GM12878 (cell line): Measurements from ENCODE around the gene PDE11A. TPM values are rescaled to one million over a fixed set of nuclear protein-coding genes. Genes with fewer than 3 reads are reported as not detected.

Experiments
- ATAC-seq: fragments of 200-7000 bp; cut with Tn5 transposase; 3 replicates; pipeline ENCODE4 v1.9.1; 2020; ENCODE audit warnings: mild to moderate bottlenecking, moderate library complexity
- BruUV-seq: library from RNA; stranded (reverse); fragments of 400-500 nt; replicated peaks from 2 replicates; lab custom pipeline; 2021; lab: Mats Ljungman, UMichigan
- CTCF ChIA-PET: fragments of 300-600 bp; sonication (Branson Sonifier 250); formaldehyde crosslinking; extraction: SDS; loops from one replicate; lab custom pipeline; 2021; ENCODE audit warnings: inconsistent platforms; lab: Yijun Ruan, JAX
- POLR2A ChIA-PET: fragments of 350-600 bp; formaldehyde crosslinking; extraction: SDS; loops from one replicate; lab custom pipeline; 2021; ENCODE audit warnings: inconsistent platforms; lab: Charles Lee
- RAD21 ChIA-PET: fragments of 300-600 bp; sonication (Branson Sonifier 250); formaldehyde crosslinking; loops from one replicate; lab custom pipeline; 2023; ENCODE audit warnings: antibody characterized with exemption; ENCODE audit not compliant: unreplicated experiment; lab: Charles Lee
- SMC1A ChIA-PET: fragments of 300-600 bp; sonication (Branson Sonifier 250); formaldehyde crosslinking; loops from one replicate; lab custom pipeline; 2023; ENCODE audit not compliant: unreplicated experiment, uncharacterized antibody; lab: Charles Lee
- DNase-seq: peaks from one replicate; pipeline ENCODE4 v3.0.0-alpha.2; 2011; ENCODE audit warnings: low read depth, low spot score
- FAIRE-seq: peaks from 3 replicates; lab custom pipeline; 2011; peaks lifted over from hg19 to GRCh38; lab: Jason Lieb, UNC
- H2AFZ ChIP-seq: 2 replicates; pipeline ENCODE4 v1.6.0; 2011; ENCODE audit warnings: low read depth, low read length, control low read depth; ENCODE audit not compliant: control insufficient read depth
- H3K27ac ChIP-seq: 2 replicates; pipeline ENCODE4 v1.5.1; 2011; ENCODE audit warnings: control low read depth; ENCODE audit not compliant: control insufficient read depth, insufficient read depth
- H3K27me3 ChIP-seq, 2 experiments: replicated peaks in 1 of 2; 2 replicates each; pipeline versions ENCODE4 v1.6.0 to v1.6.1; 2011; ENCODE audit warnings: low read length in 1 of 2; ENCODE audit not compliant: control insufficient read depth in 2 of 2, insufficient read depth in 2 of 2
- H3K36me3 ChIP-seq, 2 experiments: 2 replicates each; pipeline ENCODE4 v1.5.1; 2011; ENCODE audit warnings: low read length in 1 of 2; ENCODE audit not compliant: control insufficient read depth in 2 of 2, insufficient read depth in 2 of 2
- H3K4me1 ChIP-seq: 2 replicates; pipeline ENCODE4 v1.6.1; 2011; ENCODE audit warnings: mild to moderate bottlenecking, low read length, moderate library complexity, mixed read lengths; ENCODE audit not compliant: control insufficient read depth, insufficient read depth
- H3K4me2 ChIP-seq: 2 replicates; pipeline ENCODE4 v1.6.0; 2011; ENCODE audit warnings: control low read depth; ENCODE audit not compliant: control insufficient read depth, insufficient read depth
- H3K4me3 ChIP-seq: fragments of 200-600 bp; sonication (generic); 2 replicates; pipeline ENCODE4 v1.5.1; 2016
- H3K79me2 ChIP-seq: 2 replicates; pipeline ENCODE4 v1.6.0; 2011; ENCODE audit warnings: low read length; ENCODE audit not compliant: control insufficient read depth, insufficient read depth
- H3K9ac ChIP-seq: 2 replicates; pipeline ENCODE4 v1.8.0; 2011; ENCODE audit warnings: low read length, control low read depth, mixed read lengths; ENCODE audit not compliant: control insufficient read depth, insufficient read depth
- H3K9me3 ChIP-seq: replicated peaks from 3 replicates; pipeline ENCODE4 v1.5.1; 2011; ENCODE audit warnings: mild to moderate bottlenecking, low read length; ENCODE audit not compliant: control insufficient read depth, insufficient read depth
- H4K20me1 ChIP-seq: 2 replicates; pipeline ENCODE4 v1.6.0; 2011; ENCODE audit not compliant: control insufficient read depth, insufficient read depth
- BRCA1 ChIP-seq: IDR thresholded peaks from 2 replicates; pipeline ENCODE4 v1.6.1; 2011; ENCODE audit warnings: low read depth, low read length, improper control_type of control experiment
- CBX3 ChIP-seq: fragments of 200-600 bp; sonication (generic); IDR thresholded peaks from 2 replicates; pipeline ENCODE4 v1.6.1; 2016; ENCODE audit warnings: low read depth, borderline replicate concordance
- CBX5 ChIP-seq: sonication (generic); IDR thresholded peaks from 2 replicates; pipeline ENCODE4 v1.6.1; 2016; ENCODE audit warnings: low read depth, moderate library complexity, mild to moderate bottlenecking, inconsistent platforms
- E2F8 ChIP-seq: fragments of 450-650 bp; IDR thresholded peaks from 2 replicates; pipeline ENCODE4 v1.6.1; 2018; ENCODE audit warnings: mild to moderate bottlenecking, low read depth, moderate library complexity; ENCODE audit not compliant: partially characterized antibody
- FOS ChIP-seq: IDR thresholded peaks from 3 replicates; pipeline ENCODE4 v1.6.1; 2011; ENCODE audit warnings: borderline replicate concordance; ENCODE audit not compliant: insufficient read length; ENCODE audit errors: extremely low read depth
- NFYA ChIP-seq: IDR thresholded peaks from 2 replicates; pipeline ENCODE4 v1.6.1; 2011; ENCODE audit warnings: low read depth, mild to moderate bottlenecking, low read length, improper control_type of control experiment, borderline replicate concordance
- NR2F1 ChIP-seq: fragments of 450-650 bp; conservative IDR thresholded peaks from 2 replicates; pipeline ENCODE4 v1.6.1; 2017; ENCODE audit warnings: mild to moderate bottlenecking
- POLR2A ChIP-seq: IDR thresholded peaks from 2 replicates; pipeline ENCODE4 v1.6.1; 2011; ENCODE audit warnings: low read depth, mild to moderate bottlenecking, low read length
- SUPT20H ChIP-seq: IDR thresholded peaks from 2 replicates; pipeline ENCODE4 v1.6.1; 2011; ENCODE audit warnings: low read depth, mild to moderate bottlenecking, low read length, moderate library complexity, borderline replicate concordance; ENCODE audit not compliant: control insufficient read depth
- ZBED1 ChIP-seq: IDR thresholded peaks from 2 replicates; pipeline ENCODE4 v1.6.1; 2016; ENCODE audit warnings: borderline replicate concordance
- ZNF384 ChIP-seq: IDR thresholded peaks from 2 replicates; pipeline ENCODE4 v1.6.1; 2012; ENCODE audit warnings: low read depth, mild to moderate bottlenecking, low read length, improper control_type of control experiment, borderline replicate concordance
- ZNF592 ChIP-seq: fragments of 450-650 bp; IDR thresholded peaks from 2 replicates; pipeline ENCODE4 v1.6.1; 2017; ENCODE audit warnings: mild to moderate bottlenecking, moderate library complexity
- WGBS: methylation state at CpG from one replicate; pipeline ENCODE4 v1.1.6; 2016; ENCODE audit warnings: low lambda C conversion rate; ENCODE audit not compliant: insufficient replicate concordance, insufficient coverage; ENCODE audit errors: missing lambda C conversion rate; 5-methylcytosine and 5-hydroxymethylcytosine counted together
- in situ Hi-C: fragments of 300-500 bp; cut with MboI; formaldehyde crosslinking; loops from 9 replicates; pipeline ENCODE4 v1.14.3; 2018; ENCODE audit warnings: mixed read lengths
- intact Hi-C: fragments of 100-400 bp; cut with micrococcal nuclease; formaldehyde crosslinking; loops from one replicate; pipeline ENCODE4 v1.14.2; 2022; ENCODE audit not compliant: unreplicated experiment
- polyA plus RNA-seq, 11 experiments: library from polyadenylated mRNA; depleted of rRNA in 4 of 11; unstranded in 6 of 11; stranded (reverse) in 5 of 11; fragments of >200 nt; fragmentation: Nextera tagmentation in 4 of 11; fragmentation: Illumina TruSeq in 1 of 11; extraction: Ambion mirVana in 4 of 11; extraction: Trizol in 1 of 11; gene quantifications; 1 replicate in 1 of 11; 2 replicates in 10 of 11; pipeline versions ENCODE4 v1.2.1 to v1.2.3, GENCODE V29; 2011 to 2016; ENCODE audit warnings: inconsistent platforms in 2 of 11, missing spikeins in 2 of 11, low read depth in 1 of 11
- total RNA-seq, 4 experiments: library from RNA; depleted of rRNA in 3 of 4; stranded (reverse); fragments of >200 nt in 3 of 4; fragmentation: Illumina TruSeq in 1 of 4; extraction: Trizol in 1 of 4; gene quantifications; 2 replicates each; pipeline versions ENCODE4 v1.2.1 to v1.2.3, GENCODE V29; 2013 to 2021
- TF ChIP-seq, protein P1 (sequence below): IDR thresholded peaks from 2 replicates; pipeline ENCODE4 v1.6.1; 2012; ENCODE audit warnings: improper control_type of control experiment, low read depth, low read length; ENCODE audit not compliant: insufficient replicate concordance

PDE11A gene
- total and polyA plus RNA-seq, 10 of the 15 experiments (the other 5 are each of a cell fraction or from before 2014, with no cell fraction given): 0.01 to 0.17 (median 0.06) TPM; not detected in 5

DNA sequence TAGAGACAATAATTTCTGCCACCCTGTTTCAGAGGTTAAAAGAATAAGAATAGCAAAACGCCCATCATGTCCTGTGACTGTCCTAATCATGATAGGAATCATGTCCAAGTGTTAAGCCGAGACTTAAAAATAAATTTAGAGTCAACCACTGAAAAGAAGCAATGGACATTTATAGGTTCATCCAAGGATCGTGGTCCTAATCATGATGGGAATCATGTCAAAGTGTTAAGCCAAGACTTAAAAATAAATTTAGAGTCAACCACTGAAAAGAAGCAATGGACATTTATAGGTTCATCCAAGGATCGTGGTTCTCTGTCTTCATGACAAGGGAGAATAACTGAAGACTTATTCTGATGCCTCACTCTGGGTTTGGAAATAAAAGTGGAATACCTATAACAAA is 73.6 kb downstream of the PDE11A start:
- H3K9ac ChIP-seq: no peak overlapping the region
- 16% methylated on average over 4 of the region's 4 CpGs for WGBS
- H3K27me3 ChIP-seq: no peaks in the 10 kb centered on the region
- no peak overlapping the region for H3K4me3 ChIP-seq
- no peak for DNase-seq
- FAIRE-seq: no peak
- H3K79me2 ChIP-seq: no peaks in the 10 kb centered on the region
- no peak overlapping the region for H3K27ac ChIP-seq
- no peak overlapping the region for H3K4me2 ChIP-seq
- in situ Hi-C loops: no loop called here
- CTCF ChIA-PET: interaction anchor here (1.3 kb wide), 1 partner anchor 14 kb away, joined by 3 read pairs; no protein-coding TSS in a partner anchor
- no peaks in the 10 kb centered on the region for H3K9me3 ChIP-seq
- no peaks in the 10 kb centered on the region for H4K20me1 ChIP-seq
- no peaks in the 10 kb centered on the region for H3K4me1 ChIP-seq
- SMC1A ChIA-PET: no interaction called here
- intact Hi-C loops: no loop called here
- no peak overlapping the region for H2AFZ ChIP-seq
- RAD21 ChIA-PET: no interaction called here
- ATAC-seq: no peak
- no peaks in the 10 kb centered on the region for H3K36me3 ChIP-seq
- BruUV-seq: no TSS peak
- POLR2A ChIA-PET: no interaction called here
- TF ChIP-seq SUPT20H (no peak), E2F8 (no peak), NFYA (no peak), FOS (no peak), ZBED1 (no peak), ZNF592 (no peak), BRCA1 (no peak), ZNF384 (no peak), CBX3 (no peak), NR2F1 (no peak), POLR2A (no peak), CBX5 (no peak)
- TF ChIP-seq, protein P1, sequence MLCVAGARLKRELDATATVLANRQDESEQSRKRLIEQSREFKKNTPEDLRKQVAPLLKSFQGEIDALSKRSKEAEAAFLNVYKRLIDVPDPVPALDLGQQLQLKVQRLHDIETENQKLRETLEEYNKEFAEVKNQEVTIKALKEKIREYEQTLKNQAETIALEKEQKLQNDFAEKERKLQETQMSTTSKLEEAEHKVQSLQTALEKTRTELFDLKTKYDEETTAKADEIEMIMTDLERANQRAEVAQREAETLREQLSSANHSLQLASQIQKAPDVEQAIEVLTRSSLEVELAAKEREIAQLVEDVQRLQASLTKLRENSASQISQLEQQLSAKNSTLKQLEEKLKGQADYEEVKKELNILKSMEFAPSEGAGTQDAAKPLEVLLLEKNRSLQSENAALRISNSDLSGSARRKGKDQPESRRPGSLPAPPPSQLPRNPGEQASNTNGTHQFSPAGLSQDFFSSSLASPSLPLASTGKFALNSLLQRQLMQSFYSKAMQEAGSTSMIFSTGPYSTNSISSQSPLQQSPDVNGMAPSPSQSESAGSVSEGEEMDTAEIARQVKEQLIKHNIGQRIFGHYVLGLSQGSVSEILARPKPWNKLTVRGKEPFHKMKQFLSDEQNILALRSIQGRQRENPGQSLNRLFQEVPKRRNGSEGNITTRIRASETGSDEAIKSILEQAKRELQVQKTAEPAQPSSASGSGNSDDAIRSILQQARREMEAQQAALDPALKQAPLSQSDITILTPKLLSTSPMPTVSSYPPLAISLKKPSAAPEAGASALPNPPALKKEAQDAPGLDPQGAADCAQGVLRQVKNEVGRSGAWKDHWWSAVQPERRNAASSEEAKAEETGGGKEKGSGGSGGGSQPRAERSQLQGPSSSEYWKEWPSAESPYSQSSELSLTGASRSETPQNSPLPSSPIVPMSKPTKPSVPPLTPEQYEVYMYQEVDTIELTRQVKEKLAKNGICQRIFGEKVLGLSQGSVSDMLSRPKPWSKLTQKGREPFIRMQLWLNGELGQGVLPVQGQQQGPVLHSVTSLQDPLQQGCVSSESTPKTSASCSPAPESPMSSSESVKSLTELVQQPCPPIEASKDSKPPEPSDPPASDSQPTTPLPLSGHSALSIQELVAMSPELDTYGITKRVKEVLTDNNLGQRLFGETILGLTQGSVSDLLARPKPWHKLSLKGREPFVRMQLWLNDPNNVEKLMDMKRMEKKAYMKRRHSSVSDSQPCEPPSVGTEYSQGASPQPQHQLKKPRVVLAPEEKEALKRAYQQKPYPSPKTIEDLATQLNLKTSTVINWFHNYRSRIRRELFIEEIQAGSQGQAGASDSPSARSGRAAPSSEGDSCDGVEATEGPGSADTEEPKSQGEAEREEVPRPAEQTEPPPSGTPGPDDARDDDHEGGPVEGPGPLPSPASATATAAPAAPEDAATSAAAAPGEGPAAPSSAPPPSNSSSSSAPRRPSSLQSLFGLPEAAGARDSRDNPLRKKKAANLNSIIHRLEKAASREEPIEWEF: no peak
